GM21737 (cell line): Measurements from ENCODE around the gene KRTAP22-1.

ENCODE experiments used
- ATAC-seq: cut with Tn5 transposase; IDR thresholded peaks from one replicate; pipeline ENCODE4 v1.9.1; 2021; ENCODE audit warnings: mild to moderate bottlenecking, moderate library complexity; ENCODE audit not compliant: unreplicated experiment

Gene KRTAP22-1

DNA sequence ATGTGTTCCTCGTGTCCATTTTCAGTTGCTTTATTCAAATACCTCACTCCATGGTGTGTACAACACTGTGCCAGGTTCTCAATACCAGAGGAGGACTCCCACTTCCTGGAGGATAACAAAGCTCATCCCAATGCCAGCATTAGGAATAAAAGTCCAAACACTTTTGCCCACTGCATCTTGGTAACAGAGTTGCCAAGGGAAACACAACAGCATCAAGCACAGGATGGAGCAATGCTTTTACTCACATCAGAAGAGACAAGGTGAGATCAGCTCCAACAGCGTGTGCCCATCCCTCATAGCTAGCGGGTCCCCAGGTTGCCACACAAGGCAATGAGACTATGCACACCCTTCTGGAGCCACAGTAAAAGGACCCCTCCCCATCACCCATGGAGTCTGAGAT, 22.5 kb downstream of the KRTAP22-1 start:
- ATAC-seq = no peak

- ATAC-seq = no peak
Observed at GRCh38 chr21:30625449-30626165, 24.7 kb downstream of the KRTAP22-1 start.

DNA sequence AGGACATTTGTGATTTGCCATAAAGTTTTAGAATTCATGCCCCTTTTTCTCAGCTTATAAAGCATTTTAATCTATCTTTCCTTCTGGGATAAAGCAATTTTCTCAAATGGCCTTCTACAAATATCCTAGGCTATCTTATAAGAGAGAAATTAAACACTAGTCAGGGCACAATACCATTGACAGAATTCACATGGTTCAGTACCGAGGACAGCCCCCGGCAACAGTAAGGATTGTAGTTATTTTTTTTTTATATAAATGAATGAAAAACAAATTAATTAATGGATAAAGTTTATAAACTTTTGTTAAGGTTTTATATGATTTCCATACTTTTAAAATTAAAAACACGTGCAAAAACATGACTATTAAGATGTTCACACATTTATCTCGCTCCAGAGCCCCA, 27.2 kb downstream of the KRTAP22-1 start:
- ATAC-seq = no peak

- ATAC-seq = no peak
Observed at GRCh38 chr21:30629200-30629599, 28.3 kb downstream of the KRTAP22-1 start.

- no peak for ATAC-seq
Observed at GRCh38 chr21:30634906-30635305, 34.0 kb downstream of the KRTAP22-1 start, which contains the start of gene KRTAP20-2. Gene KRTAP20-2, plus strand, starts transcription at chr21:30635206. Its CDS starts 58 bp downstream, at chr21:30635264.

DNA sequence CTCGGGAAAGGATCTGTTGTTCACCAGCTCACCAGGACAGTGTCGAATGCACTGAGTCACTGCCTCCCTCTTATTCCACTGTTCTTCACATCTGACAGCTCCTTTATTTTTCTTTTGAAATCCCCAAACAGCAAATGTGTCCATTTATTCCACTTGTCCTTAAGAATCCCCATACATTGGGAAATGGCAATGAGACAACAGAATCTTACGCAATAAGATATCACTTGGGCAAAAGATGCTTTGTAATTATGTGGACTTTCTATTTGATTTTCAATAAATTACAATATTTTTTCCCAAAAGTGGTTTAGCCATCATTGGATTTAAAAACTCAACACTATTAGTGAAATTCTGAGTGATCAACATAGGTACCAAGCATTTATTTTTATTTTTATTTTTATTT, 37.8 kb downstream of the KRTAP22-1 start:
- ATAC-seq = no peak

DNA sequence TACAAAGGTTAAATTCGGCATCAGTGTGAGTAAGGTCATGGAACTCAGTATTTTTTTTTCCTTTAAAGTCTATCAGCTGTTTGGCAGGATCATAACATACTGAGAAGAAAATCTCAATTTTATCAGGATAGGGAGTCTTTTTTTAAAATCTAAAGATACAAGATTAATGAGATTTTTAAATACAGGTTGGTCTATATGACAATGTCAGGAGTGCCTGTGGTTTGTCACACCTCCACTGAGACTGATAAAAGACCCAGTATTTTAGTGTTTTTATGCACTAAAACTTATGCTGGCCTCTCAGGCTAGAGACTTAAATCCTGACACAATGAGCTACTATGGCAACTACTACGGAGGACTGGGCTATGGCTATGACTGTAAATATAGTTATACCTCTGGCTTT, 41.7 kb downstream of the KRTAP22-1 start, which contains the start of gene KRTAP20-3:
Gene KRTAP20-3, plus strand, starts transcription at position 301 of the 400 bp plus-strand sequence.
- ATAC-seq = no peak

GRCh38 chr21:30646904-30647414, 46.1 kb downstream of the KRTAP22-1 start:
- no peak for ATAC-seq
